Chondrocyte (in vitro differentiated cells): Measurements from ENCODE around the gene CELSR2. TPM values are rescaled to one million over a fixed set of nuclear protein-coding genes. Genes with fewer than 3 reads are reported as not detected.

Experiments
- DNase-seq: peaks from one replicate; pipeline ENCODE4 v3.0.0; 2021; ENCODE audit warnings: mixed read lengths, low spot score
- H3K27ac Mint-ChIP-seq: one replicate; pipeline ENCODE4 v1.8.0; 2021; ENCODE audit warnings: mild to moderate bottlenecking, moderate library complexity, mixed read lengths; ENCODE audit not compliant: unreplicated experiment
- H3K27me3 Mint-ChIP-seq: 2 replicates; pipeline ENCODE4 v1.8.0; 2021; ENCODE audit warnings: low read depth, mixed read lengths
- H3K36me3 Mint-ChIP-seq: 2 replicates; pipeline ENCODE4 v1.8.0; 2021; ENCODE audit warnings: low read depth, mixed read lengths
- H3K4me1 Mint-ChIP-seq: 2 replicates; pipeline ENCODE4 v1.8.0; 2021; ENCODE audit warnings: low read depth, mild to moderate bottlenecking, mixed read lengths
- H3K4me3 Mint-ChIP-seq: one replicate; pipeline ENCODE4 v1.8.0; 2021; ENCODE audit warnings: mild to moderate bottlenecking, moderate library complexity, mixed read lengths; ENCODE audit not compliant: unreplicated experiment
- H3K9me3 Mint-ChIP-seq: 2 replicates; pipeline ENCODE4 v1.8.0; 2021; ENCODE audit warnings: low read depth, mixed read lengths
- total RNA-seq: library from RNA; stranded (reverse); gene quantifications from 3 replicates; pipeline ENCODE4 v1.2.1, GENCODE V29; 2021
- TF ChIP-seq, protein P1 (sequence below): fragments of 200-600 bp; sonication (generic); IDR thresholded peaks from 2 replicates; pipeline ENCODE4 v1.5.0; 2021; ENCODE audit warnings: antibody characterized with exemption, mild to moderate bottlenecking, moderate library complexity

The CELSR2 gene
- total RNA-seq, 1 donor from 2014 or later: 10.3 TPM

DNA sequence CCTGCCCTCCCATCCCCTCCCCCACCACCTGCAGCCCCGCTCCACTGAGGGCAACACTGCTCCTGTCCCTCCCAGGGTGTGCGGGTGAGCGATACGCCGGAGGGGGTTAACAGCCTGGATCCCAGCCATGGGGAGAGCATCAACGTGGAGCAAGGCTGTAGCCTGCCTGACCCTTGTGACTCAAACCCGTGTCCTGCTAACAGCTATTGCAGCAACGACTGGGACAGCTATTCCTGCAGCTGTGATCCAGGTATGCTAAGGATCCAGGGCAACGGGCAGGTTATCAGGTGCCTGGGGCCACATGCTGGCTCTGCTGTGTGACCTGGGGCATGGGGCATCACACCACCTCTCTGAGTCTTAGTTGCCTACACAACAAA lies 15.0 kb downstream of the CELSR2 start:
- Mint-ChIP-seq H3K4me1 (peaks cover 15% of the 10 kb centered on the region), H3K27me3 (no peaks in the 10 kb centered on the region), H3K36me3 (peaks cover 2% of the 10 kb centered on the region), H3K27ac (no peak overlapping the region), H3K4me3 (no peak overlapping the region), H3K9me3 (no peaks in the 10 kb centered on the region)
- DNase-seq: no peak
- TF ChIP-seq, protein P1, sequence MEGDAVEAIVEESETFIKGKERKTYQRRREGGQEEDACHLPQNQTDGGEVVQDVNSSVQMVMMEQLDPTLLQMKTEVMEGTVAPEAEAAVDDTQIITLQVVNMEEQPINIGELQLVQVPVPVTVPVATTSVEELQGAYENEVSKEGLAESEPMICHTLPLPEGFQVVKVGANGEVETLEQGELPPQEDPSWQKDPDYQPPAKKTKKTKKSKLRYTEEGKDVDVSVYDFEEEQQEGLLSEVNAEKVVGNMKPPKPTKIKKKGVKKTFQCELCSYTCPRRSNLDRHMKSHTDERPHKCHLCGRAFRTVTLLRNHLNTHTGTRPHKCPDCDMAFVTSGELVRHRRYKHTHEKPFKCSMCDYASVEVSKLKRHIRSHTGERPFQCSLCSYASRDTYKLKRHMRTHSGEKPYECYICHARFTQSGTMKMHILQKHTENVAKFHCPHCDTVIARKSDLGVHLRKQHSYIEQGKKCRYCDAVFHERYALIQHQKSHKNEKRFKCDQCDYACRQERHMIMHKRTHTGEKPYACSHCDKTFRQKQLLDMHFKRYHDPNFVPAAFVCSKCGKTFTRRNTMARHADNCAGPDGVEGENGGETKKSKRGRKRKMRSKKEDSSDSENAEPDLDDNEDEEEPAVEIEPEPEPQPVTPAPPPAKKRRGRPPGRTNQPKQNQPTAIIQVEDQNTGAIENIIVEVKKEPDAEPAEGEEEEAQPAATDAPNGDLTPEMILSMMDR: no peak

DNA sequence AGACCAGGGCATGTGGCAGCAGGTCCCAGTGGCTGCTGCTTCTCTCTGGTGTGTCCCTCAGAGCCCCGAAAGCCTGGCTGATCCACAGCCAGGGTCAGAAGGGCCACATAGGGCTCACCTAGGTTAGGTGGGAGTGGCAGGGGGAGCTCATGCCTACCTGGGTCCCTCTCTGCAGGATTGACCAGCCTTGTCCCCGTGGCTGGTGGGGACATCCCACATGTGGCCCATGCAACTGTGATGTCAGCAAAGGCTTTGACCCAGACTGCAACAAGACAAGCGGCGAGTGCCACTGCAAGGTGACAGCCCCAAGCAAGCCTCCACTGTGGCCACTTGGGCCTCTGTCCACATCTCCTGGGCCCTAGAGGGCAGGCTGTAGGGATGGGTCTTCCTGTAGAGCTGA lies 15.7 kb downstream of the CELSR2 start:
- DNase-seq: no peak
- peaks cover 15% of the 10 kb centered on the region for H3K4me1 Mint-ChIP-seq
- H3K4me3 Mint-ChIP-seq: no peak overlapping the region

DNA sequence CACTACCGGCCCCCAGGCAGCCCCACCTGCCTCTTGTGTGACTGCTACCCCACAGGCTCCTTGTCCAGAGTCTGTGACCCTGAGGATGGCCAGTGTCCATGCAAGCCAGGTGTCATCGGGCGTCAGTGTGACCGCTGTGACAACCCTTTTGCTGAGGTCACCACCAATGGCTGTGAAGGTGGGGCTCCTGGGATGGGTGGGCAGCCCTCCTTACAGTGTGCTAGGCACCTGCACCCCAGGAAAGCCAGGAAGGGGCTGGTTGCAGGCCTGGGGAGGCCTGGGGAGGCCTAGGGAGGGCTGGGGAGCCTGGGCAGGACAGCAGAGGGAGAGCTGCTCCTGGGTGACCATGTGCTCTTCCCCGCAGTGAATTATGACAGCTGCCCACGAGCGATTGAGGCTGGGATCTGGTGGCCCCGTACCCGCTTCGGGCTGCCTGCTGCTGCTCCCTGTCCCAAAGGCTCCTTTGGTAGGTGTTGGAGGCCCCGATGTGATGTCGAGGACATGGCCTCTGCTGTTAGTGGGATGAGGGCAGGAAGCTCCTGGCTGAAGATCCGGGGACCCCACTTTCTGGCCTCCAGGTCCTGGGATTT lies 16.5 kb downstream of the CELSR2 start:
- H3K9me3 Mint-ChIP-seq: no peaks in the 10 kb centered on the region
- TF ChIP-seq, protein P1: no peak
- H3K4me3 Mint-ChIP-seq: no peak overlapping the region
- H3K27ac Mint-ChIP-seq: no peak overlapping the region
- peaks cover 15% of the 10 kb centered on the region for H3K4me1 Mint-ChIP-seq
- H3K36me3 Mint-ChIP-seq: peaks cover 5% of the 10 kb centered on the region
- DNase-seq: no peak
- no peaks in the 10 kb centered on the region for H3K27me3 Mint-ChIP-seq

More for the DNA sequence above, 15.7 kb downstream of the CELSR2 start:
- Mint-ChIP-seq H3K27me3 (no peaks in the 10 kb centered on the region), H3K9me3 (no peaks in the 10 kb centered on the region), H3K27ac (no peak overlapping the region), H3K36me3 (peaks cover 5% of the 10 kb centered on the region)
- TF ChIP-seq, protein P1: no peak

DNA sequence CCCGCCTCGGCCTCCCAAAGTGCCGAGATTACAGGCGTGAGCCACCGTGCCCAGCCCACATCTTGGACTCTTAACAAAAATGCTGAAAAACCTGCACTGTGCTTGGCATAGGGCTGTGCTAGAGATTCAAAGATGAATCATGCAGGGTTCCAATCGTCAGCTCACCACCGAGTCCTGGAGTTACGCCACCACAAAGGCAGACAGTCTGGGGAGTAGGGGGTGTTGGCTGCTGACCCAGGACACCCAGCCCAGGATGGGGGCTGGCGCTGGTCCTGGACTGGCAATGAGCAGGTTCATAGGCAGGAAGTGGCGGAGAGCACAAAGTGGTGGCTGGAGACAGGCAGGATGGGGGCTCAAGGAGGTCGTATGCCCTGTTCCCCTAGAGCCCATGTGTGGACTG lies 17.6 kb downstream of the CELSR2 start:
- Mint-ChIP-seq H3K36me3 (peaks cover 5% of the 10 kb centered on the region), H3K9me3 (no peaks in the 10 kb centered on the region), H3K4me1 (peaks cover 15% of the 10 kb centered on the region), H3K4me3 (no peak overlapping the region), H3K27ac (peak overlapping the region; percentile 71), H3K27me3 (no peaks in the 10 kb centered on the region)
- TF ChIP-seq, protein P1: no peak
- DNase-seq: no peak

DNA sequence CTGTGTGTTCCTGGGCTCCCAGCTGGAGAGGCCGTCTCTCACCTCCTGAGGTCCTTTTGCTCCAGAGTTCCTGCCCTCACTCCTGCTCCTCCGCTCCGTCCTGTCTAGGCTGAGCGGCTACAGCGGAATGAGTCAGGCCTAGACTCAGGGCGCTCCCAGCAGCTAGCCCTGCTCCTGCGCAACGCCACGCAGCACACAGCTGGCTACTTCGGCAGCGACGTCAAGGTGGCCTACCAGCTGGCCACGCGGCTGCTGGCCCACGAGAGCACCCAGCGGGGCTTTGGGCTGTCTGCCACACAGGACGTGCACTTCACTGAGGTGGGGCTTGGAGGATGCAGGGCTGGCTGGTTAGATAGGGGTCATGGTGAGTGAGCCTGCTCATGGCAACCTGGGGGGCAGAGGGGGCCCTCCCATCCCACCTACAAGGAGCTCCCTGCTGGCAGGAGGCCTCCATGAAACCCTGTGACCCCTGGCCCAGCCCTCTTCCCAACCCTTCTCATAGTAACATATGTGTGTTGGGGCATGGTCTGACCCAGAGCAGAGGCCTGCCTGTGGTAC lies 18.5 kb downstream of the CELSR2 start:
- Mint-ChIP-seq H3K9me3 (no peaks in the 10 kb centered on the region), H3K4me1 (peaks cover 15% of the 10 kb centered on the region), H3K27me3 (no peaks in the 10 kb centered on the region), H3K36me3 (peaks cover 5% of the 10 kb centered on the region), H3K4me3 (no peak overlapping the region), H3K27ac (no peak overlapping the region)
- TF ChIP-seq, protein P1: no peak
- DNase-seq: peak; percentile 70
